Endothelial cell of umbilical vein (primary cell): Measurements from ENCODE around the gene WEE2. TPM values are rescaled to one million over a fixed set of nuclear protein-coding genes. Genes with fewer than 3 reads are reported as not detected.
A peak's percentile ranks its signal among the peaks of the same experiment; 100 is the strongest.

Experiments
- BruUV-seq: library from RNA; stranded (reverse); fragments of 400-500 nt; replicated peaks from 2 replicates; lab custom pipeline; 2021; lab: Mats Ljungman, UMichigan
- CTCF ChIA-PET: fragments of 300-600, 350-600 bp; sonication (Branson Sonifier 250); formaldehyde crosslinking; loops from one replicate; lab custom pipeline; 2021; ENCODE audit warnings: antibody characterized with exemption, inconsistent platforms; lab: Charles Lee
- POLR2A ChIA-PET: fragments of 300-600, 350-600 bp; sonication (Branson Sonifier 250); formaldehyde crosslinking; loops from one replicate; lab custom pipeline; 2021; ENCODE audit warnings: antibody characterized with exemption, inconsistent platforms; lab: Charles Lee
- DNase-seq: peaks from one replicate; pipeline ENCODE4 v3.0.0-alpha.2; 2011; ENCODE audit warnings: low read depth, low spot score
- FAIRE-seq: peaks from 2 replicates; lab custom pipeline; 2011; peaks lifted over from hg19 to GRCh38; lab: Jason Lieb, UNC
- H2AFZ ChIP-seq: 2 replicates; pipeline ENCODE4 v1.6.0; 2012; ENCODE audit warnings: low read depth, low read length, control low read depth, inconsistent platforms
- H3K27ac ChIP-seq: 2 replicates; pipeline ENCODE4 v1.5.1; 2011; ENCODE audit warnings: low read depth, mild to moderate bottlenecking, control low read depth, low read length, moderate library complexity; ENCODE audit not compliant: insufficient read depth
- H3K27me3 ChIP-seq, 2 experiments: 2 replicates each; pipeline versions ENCODE4 v1.6.0 to v1.6.1; 2011; ENCODE audit warnings: low read length in 2 of 2, mixed read lengths in 1 of 2; ENCODE audit not compliant: control insufficient read depth in 2 of 2, insufficient read depth in 2 of 2
- H3K36me3 ChIP-seq, 2 experiments: 2 replicates in 1 of 2; 3 replicates in 1 of 2; pipeline ENCODE4 v1.5.1; 2011; ENCODE audit warnings: low read length in 2 of 2, mild to moderate bottlenecking in 1 of 2, moderate library complexity in 1 of 2; ENCODE audit not compliant: control insufficient read depth in 2 of 2, insufficient read depth in 2 of 2; ENCODE audit errors: extremely low read depth in 1 of 2
- H3K4me1 ChIP-seq: 3 replicates; pipeline ENCODE4 v1.5.1; 2011; ENCODE audit warnings: mild to moderate bottlenecking, low read length; ENCODE audit not compliant: control insufficient read depth, insufficient read depth; ENCODE audit errors: extremely low read depth
- H3K4me2 ChIP-seq: 2 replicates; pipeline ENCODE4 v1.6.1; 2011; ENCODE audit warnings: low read length, control low read depth, mixed read lengths; ENCODE audit not compliant: insufficient read depth
- H3K4me3 ChIP-seq, 3 experiments: fragments of 200-600 bp in 1 of 3; sonication (generic), shearing (Covaris generic) in 1 of 3; replicated peaks in 1 of 3; 2 replicates each; pipeline ENCODE4 v1.5.1; 2011 to 2016; ENCODE audit warnings: control low read depth in 3 of 3, low read length in 3 of 3, mild to moderate bottlenecking in 2 of 3, inconsistent platforms in 1 of 3, low read depth in 1 of 3, moderate library complexity in 1 of 3; ENCODE audit not compliant: insufficient read depth in 1 of 3
- H3K79me2 ChIP-seq: 2 replicates; pipeline ENCODE4 v1.6.0; 2012; ENCODE audit warnings: low read length, inconsistent platforms; ENCODE audit not compliant: control insufficient read depth, insufficient read depth
- H3K9ac ChIP-seq: replicated peaks from 2 replicates; pipeline ENCODE3; 2011; ENCODE audit warnings: low read length, control low read depth; ENCODE audit not compliant: insufficient read depth; ENCODE audit errors: extremely low read depth
- H3K9me1 ChIP-seq: replicated peaks from 3 replicates; pipeline ENCODE4 v1.6.0; 2011; ENCODE audit warnings: mild to moderate bottlenecking, low read length; ENCODE audit not compliant: control insufficient read depth, insufficient read depth; ENCODE audit errors: extremely low read depth
- H3K9me3 ChIP-seq: replicated peaks from 2 replicates; pipeline ENCODE4 v1.5.1; 2012; ENCODE audit warnings: low read length, inconsistent platforms; ENCODE audit not compliant: control insufficient read depth, insufficient read depth
- H4K20me1 ChIP-seq: replicated peaks from 2 replicates; pipeline ENCODE3; 2011; ENCODE audit warnings: mild to moderate bottlenecking, low read length; ENCODE audit not compliant: control insufficient read depth, insufficient read depth; ENCODE audit errors: extremely low read depth
- FOS ChIP-seq: IDR thresholded peaks from 2 replicates; pipeline ENCODE4 v1.6.1; 2011; ENCODE audit warnings: mild to moderate bottlenecking, low read length, moderate library complexity, borderline replicate concordance; ENCODE audit not compliant: insufficient read depth
- GATA2 ChIP-seq: IDR thresholded peaks from 2 replicates; pipeline ENCODE4 v1.7.0; 2011; ENCODE audit warnings: low read depth, mild to moderate bottlenecking, moderate library complexity, mixed read lengths, low read length; ENCODE audit not compliant: insufficient read length, insufficient read depth
- POLR2AphosphoS5 ChIP-seq: IDR thresholded peaks from 2 replicates; pipeline ENCODE4 v1.6.1; 2012; ENCODE audit warnings: low read depth, mild to moderate bottlenecking, control low read depth, low read length, moderate library complexity; ENCODE audit not compliant: insufficient read depth
- dilution Hi-C: fragments of 300-500 bp; cut with MboI; formaldehyde crosslinking; loops from one replicate; pipeline ENCODE4 v1.15.0; 2019; ENCODE audit warnings: low sequenced_read_pairs; ENCODE audit not compliant: extremely low pct_ligation_motif_present
- intact Hi-C: fragments of 100-400 bp; cut with micrococcal nuclease; formaldehyde crosslinking; loops from one replicate; pipeline ENCODE4 v1.10.0; 2022
- polyA plus RNA-seq, 4 experiments: library from polyadenylated mRNA; depleted of rRNA in 3 of 4; stranded (reverse) in 3 of 4; unstranded in 1 of 4; fragments of >200 nt; gene quantifications; 2 replicates each; pipeline versions ENCODE4 v1.2.1 to v1.2.3, GENCODE V29; 2011 to 2012; ENCODE audit warnings: missing spikeins in 1 of 4
- total RNA-seq: library from RNA; stranded (reverse); gene quantifications from 2 replicates; pipeline ENCODE4 v1.2.3, GENCODE V29; 2021
- TF ChIP-seq, protein P1 (sequence below), 2 donors: IDR thresholded peaks; 1 replicate in 1 of 2; 2 replicates in 1 of 2; pipeline ENCODE4 v1.5.1; 2011; ENCODE audit warnings: low read length in 2 of 2, mild to moderate bottlenecking in 2 of 2, moderate library complexity in 2 of 2, control low read depth in 1 of 2, inconsistent platforms in 1 of 2, low read depth in 1 of 2; ENCODE audit not compliant: insufficient read depth in 1 of 2; ENCODE audit errors: extremely low read depth in 1 of 2

Gene WEE2
- total and polyA plus RNA-seq, 2 donors (not counting 3 experiments of a cell fraction or from before 2014, with no cell fraction given), result not detected

DNA sequence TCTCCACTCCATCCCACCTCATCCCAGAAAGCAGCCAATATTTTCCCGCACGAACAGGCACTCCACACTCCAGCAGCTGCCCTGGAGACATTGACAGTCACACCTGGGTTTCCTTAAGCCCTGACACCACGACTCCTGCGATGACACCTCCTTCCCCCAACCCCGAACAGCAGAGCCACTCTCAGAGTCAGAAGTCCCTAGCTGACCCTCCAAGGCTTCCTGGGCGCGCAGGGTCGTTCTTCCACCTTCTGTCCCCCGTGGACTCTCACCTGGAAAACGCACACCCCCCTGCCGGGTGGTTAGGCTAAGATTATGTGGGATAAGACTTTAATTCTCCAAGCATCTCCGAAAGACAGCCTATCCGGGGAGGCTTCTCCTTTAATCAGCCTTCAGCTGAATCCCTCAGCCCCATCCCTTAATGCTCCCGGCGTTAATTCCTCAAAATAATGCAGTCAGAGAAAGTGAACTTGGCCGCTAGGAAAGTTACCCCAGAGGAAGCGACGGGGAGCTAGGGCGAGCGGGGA lies 7.2 kb upstream of the WEE2 start:
- H3K4me2 ChIP-seq, result peak overlapping the region; percentile 76
- H3K4me1 ChIP-seq, result peaks cover 10% of the 10 kb centered on the region
- H3K4me3 ChIP-seq, result peak overlapping the region; percentile 50 to 84 (median 56)
- dilution Hi-C loops, result no loop called here
- H3K9ac ChIP-seq, result peak overlapping the region; percentile 58
- no peaks in the 10 kb centered on the region for H3K36me3 ChIP-seq
- H2AFZ ChIP-seq, result no peak overlapping the region
- TF ChIP-seq POLR2AphosphoS5, result no peak
- H3K79me2 ChIP-seq, result peaks cover 20% of the 10 kb centered on the region
- FAIRE-seq (no peak), DNase-seq (no peak)
- peaks cover 5 to 15% of the 10 kb centered on the region in 2 experiments for H3K27me3 ChIP-seq
- no peaks in the 10 kb centered on the region for H4K20me1 ChIP-seq
- intact Hi-C loops, result loop anchor here (1.0 to 2.0 kb wide), 3 partner anchors 27 to 38 kb away; partner anchors contain the start of gene SSBP1
- no TSS peak for BruUV-seq
- H3K9me3 ChIP-seq, result no peaks in the 10 kb centered on the region
- no peaks in the 10 kb centered on the region for H3K9me1 ChIP-seq
- ChIA-PET CTCF (interaction anchor here (0.7 to 3.3 kb wide), 6 partner anchors 9 to 85 kb away, joined by 3 to 30 read pairs (median 5); partner anchors contain the start of gene SSBP1), POLR2A (no interaction called here)
- H3K27ac ChIP-seq, result no peak overlapping the region

DNA sequence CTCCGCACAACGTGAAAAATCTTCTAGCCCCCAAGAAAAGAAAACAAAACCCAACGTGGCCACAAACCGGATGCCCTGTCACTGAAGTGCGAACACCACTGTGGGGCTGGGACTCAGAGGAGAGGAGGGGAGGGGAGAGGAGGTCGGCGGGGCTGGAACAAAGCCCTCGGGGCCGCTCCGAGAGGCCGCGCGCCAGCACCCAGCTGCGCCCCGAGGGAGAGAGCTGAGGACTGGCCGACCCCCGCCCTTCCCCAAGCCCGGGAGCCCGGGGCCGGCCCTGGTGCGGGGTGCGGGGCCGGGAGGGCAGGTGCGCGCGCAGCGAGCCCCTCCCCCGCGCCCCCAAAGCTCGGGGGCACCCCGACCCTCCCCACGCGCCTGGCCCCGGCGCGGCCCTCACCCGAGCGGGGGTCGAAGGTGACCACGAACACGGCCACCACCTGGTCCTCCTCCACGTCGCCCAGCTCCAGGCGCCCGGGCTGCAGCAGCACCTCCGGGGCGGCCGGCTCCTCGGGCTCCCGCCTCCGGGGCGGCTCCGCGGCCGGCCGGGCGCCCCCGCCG lies 6.6 kb upstream of the WEE2 start:
- H3K4me3 ChIP-seq, result peak overlapping the region; percentile 63 to 92 (median 84)
- H3K36me3 ChIP-seq, result no peaks in the 10 kb centered on the region
- H3K27me3 ChIP-seq, result peaks cover 5 to 15% of the 10 kb centered on the region in 2 experiments
- intact Hi-C loops (loop anchor here (1.0 to 2.0 kb wide), 3 partner anchors 27 to 39 kb away; partner anchors contain the start of gene SSBP1), dilution Hi-C loops (no loop called here)
- H3K4me1 ChIP-seq, result peaks cover 10% of the 10 kb centered on the region
- H3K4me2 ChIP-seq, result peak overlapping the region; percentile 48
- H4K20me1 ChIP-seq, result no peaks in the 10 kb centered on the region
- ChIA-PET POLR2A (no interaction called here), CTCF (interaction anchor here (0.8 to 3.3 kb wide), 6 partner anchors 8 to 52 kb away, joined by 4 to 30 read pairs (median 7); partner anchors contain the start of gene SSBP1)
- no peaks in the 10 kb centered on the region for H3K9me1 ChIP-seq
- peak overlapping the region; percentile 76 for H3K9ac ChIP-seq
- FAIRE-seq (peak; percentile 75), DNase-seq (peak; percentile 43)
- no peaks in the 10 kb centered on the region for H3K9me3 ChIP-seq
- TF ChIP-seq GATA2 (no peak), POLR2AphosphoS5 (peak; percentile 10), FOS (no peak)
- TF ChIP-seq, protein P1, sequence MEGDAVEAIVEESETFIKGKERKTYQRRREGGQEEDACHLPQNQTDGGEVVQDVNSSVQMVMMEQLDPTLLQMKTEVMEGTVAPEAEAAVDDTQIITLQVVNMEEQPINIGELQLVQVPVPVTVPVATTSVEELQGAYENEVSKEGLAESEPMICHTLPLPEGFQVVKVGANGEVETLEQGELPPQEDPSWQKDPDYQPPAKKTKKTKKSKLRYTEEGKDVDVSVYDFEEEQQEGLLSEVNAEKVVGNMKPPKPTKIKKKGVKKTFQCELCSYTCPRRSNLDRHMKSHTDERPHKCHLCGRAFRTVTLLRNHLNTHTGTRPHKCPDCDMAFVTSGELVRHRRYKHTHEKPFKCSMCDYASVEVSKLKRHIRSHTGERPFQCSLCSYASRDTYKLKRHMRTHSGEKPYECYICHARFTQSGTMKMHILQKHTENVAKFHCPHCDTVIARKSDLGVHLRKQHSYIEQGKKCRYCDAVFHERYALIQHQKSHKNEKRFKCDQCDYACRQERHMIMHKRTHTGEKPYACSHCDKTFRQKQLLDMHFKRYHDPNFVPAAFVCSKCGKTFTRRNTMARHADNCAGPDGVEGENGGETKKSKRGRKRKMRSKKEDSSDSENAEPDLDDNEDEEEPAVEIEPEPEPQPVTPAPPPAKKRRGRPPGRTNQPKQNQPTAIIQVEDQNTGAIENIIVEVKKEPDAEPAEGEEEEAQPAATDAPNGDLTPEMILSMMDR (IDR thresholded peaks at IDR 0.05; ENCODE audit: extremely low read depth in 1 of 2, insufficient read depth in 1 of 2, low read depth in 1 of 2, low read length in 2 of 2), result no peak
- peaks cover 19% of the 10 kb centered on the region for H3K79me2 ChIP-seq
- H3K27ac ChIP-seq, result peak overlapping the region; percentile 16
- peak overlapping the region; percentile 76 for H2AFZ ChIP-seq
- no TSS peak for BruUV-seq
